ENCODE measurements around the gene P3H2. TPM values are rescaled to one million over a fixed set of nuclear protein-coding genes. Genes with fewer than 3 reads are reported as not detected.

P3H2 gene
- total RNA-seq, 2 donors from 2014 or later = 5.1 to 5.4 TPM

DNA sequence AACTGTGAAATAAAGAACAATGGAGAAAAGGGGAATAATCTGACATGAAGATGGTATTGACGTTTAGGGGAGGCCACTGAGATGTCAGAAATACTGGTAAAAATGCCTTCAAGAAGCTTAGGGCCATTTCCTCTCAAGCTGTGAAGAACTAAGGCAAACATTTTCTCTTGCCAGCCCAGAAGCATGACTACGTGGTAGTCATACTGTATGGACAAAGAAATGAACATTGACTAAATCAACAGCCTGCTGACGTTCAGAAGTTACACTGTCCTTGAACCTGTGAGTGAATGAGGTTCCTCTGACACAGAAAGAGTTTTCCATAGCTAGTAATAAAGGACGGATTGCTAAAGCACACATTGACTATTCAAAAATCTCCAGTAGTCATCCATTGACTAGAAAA is 121.0 kb downstream of the P3H2 start:
- no peaks in the 10 kb centered on the region for H3K27me3 ChIP-seq
- no peak for DNase-seq (ENCODE audit: low spot score)
- H3K9me3 ChIP-seq = no peaks in the 10 kb centered on the region
- no peaks in the 10 kb centered on the region for H3K4me1 ChIP-seq
- no peak overlapping the region for H3K27ac ChIP-seq
- no peak overlapping the region for H3K4me3 ChIP-seq
- TF ChIP-seq CTCF (IDR thresholded peaks at IDR 0.05) = no peak
- H3K36me3 ChIP-seq = no peaks in the 10 kb centered on the region

- no peaks in the 10 kb centered on the region for H3K9me3 ChIP-seq
- TF ChIP-seq CTCF (IDR thresholded peaks at IDR 0.05) = no peak
- H3K4me1 ChIP-seq = no peaks in the 10 kb centered on the region
- H3K36me3 ChIP-seq = no peaks in the 10 kb centered on the region
- H3K27ac ChIP-seq = no peak overlapping the region
- H3K4me3 ChIP-seq = no peak overlapping the region
- H3K27me3 ChIP-seq = no peaks in the 10 kb centered on the region
- DNase-seq (ENCODE audit: low spot score) = no peak
These were observed 125.6 kb downstream of the P3H2 start for GRCh38 chr3:189995129-189995528.

- H3K9me3 ChIP-seq = no peaks in the 10 kb centered on the region
- TF ChIP-seq CTCF (IDR thresholded peaks at IDR 0.05) = no peak
- H3K4me1 ChIP-seq = no peaks in the 10 kb centered on the region
- H3K36me3 ChIP-seq = no peaks in the 10 kb centered on the region
- H3K27ac ChIP-seq = no peak overlapping the region
- H3K4me3 ChIP-seq = no peak overlapping the region
- DNase-seq (ENCODE audit: low spot score) = no peak
- no peaks in the 10 kb centered on the region for H3K27me3 ChIP-seq
These were observed 129.9 kb downstream of the P3H2 start for GRCh38 chr3:189990826-189991225.

- Histone ChIP-seq H3K9me3 (no peaks in the 10 kb centered on the region), H3K36me3 (no peaks in the 10 kb centered on the region), H3K4me1 (no peaks in the 10 kb centered on the region), H3K27me3 (no peaks in the 10 kb centered on the region), H3K4me3 (no peak overlapping the region), H3K27ac (no peak overlapping the region)
- TF ChIP-seq CTCF (IDR thresholded peaks at IDR 0.05) = no peak
- no peak for DNase-seq (ENCODE audit: low spot score)
These were observed 131.8 kb downstream of the P3H2 start for GRCh38 chr3:189988854-189989253.

DNA sequence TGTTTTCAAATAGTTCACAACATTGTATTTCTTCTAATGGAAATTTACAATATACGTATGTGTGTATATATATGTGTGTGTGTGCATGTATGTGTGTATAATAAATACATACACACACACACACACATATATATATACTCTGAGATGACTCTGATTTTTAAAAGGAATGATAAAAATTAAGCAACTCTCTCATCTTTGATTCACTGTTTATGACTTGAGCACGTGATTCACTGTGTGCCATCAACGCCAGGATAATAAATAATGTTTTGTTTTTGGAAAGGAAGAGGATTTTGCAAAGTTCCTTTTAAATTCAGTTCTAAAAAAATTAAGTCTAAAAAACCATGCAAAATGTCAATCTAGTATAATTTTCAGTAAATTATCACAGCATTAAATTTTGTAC is 132.4 kb downstream of the P3H2 start:
- Histone ChIP-seq H3K27me3 (no peaks in the 10 kb centered on the region), H3K36me3 (no peaks in the 10 kb centered on the region), H3K27ac (no peak overlapping the region), H3K9me3 (no peaks in the 10 kb centered on the region), H3K4me3 (no peak overlapping the region), H3K4me1 (no peaks in the 10 kb centered on the region)
- no peak for TF ChIP-seq CTCF (IDR thresholded peaks at IDR 0.05)
- DNase-seq (ENCODE audit: low spot score) = no peak

GRCh38 chr3:189985948-189986347 is 134.7 kb downstream of the P3H2 start:
- Histone ChIP-seq H3K9me3 (no peaks in the 10 kb centered on the region), H3K4me3 (no peak overlapping the region), H3K36me3 (no peaks in the 10 kb centered on the region), H3K27ac (no peak overlapping the region), H3K27me3 (no peaks in the 10 kb centered on the region), H3K4me1 (peaks cover 0 to 16% of the 10 kb centered on the region in 2 donors)
- no peak for TF ChIP-seq CTCF (IDR thresholded peaks at IDR 0.05)
- no peak for DNase-seq (ENCODE audit: low spot score)

All from right atrium auricular region (tissue), 2 donors.